MCF 10A (cell line): ENCODE measurements around the gene ARHGAP30. TPM values are rescaled to one million over a fixed set of nuclear protein-coding genes. Genes with fewer than 3 reads are reported as not detected.

Source experiments
- BruUV-seq: library from RNA; stranded (reverse); fragments of 400-500 nt; replicated peaks from 2 replicates; lab custom pipeline; 2021; lab: Mats Ljungman, UMichigan
- CTCF ChIA-PET: fragments of 300-600 bp; sonication (Branson Sonifier 250); formaldehyde crosslinking; extraction: SDS; loops from one replicate; lab custom pipeline; 2021; ENCODE audit warnings: antibody characterized with exemption, inconsistent platforms; lab: Yijun Ruan, JAX
- POLR2A ChIA-PET: fragments of 300-600, 350-650 bp; sonication (Branson Sonifier 250); formaldehyde crosslinking; extraction: SDS; loops from one replicate; lab custom pipeline; 2020; ENCODE audit warnings: antibody characterized with exemption, inconsistent platforms; lab: Yijun Ruan, JAX
- DNase-seq: peaks from one replicate; pipeline ENCODE4 v3.0.0-alpha.2; 2018; ENCODE audit not compliant: unreplicated experiment
- H3K27ac Mint-ChIP-seq: one replicate; pipeline ENCODE4 v1.8.0; 2022; ENCODE audit warnings: mild to moderate bottlenecking, low read depth, mixed read lengths; ENCODE audit not compliant: unreplicated experiment
- H3K27me3 Mint-ChIP-seq: one replicate; pipeline ENCODE4 v1.8.0; 2022; ENCODE audit warnings: mixed read lengths; ENCODE audit not compliant: insufficient read depth, unreplicated experiment
- H3K36me3 Mint-ChIP-seq: one replicate; pipeline ENCODE4 v1.8.0; 2022; ENCODE audit warnings: mild to moderate bottlenecking, moderate library complexity, mixed read lengths; ENCODE audit not compliant: insufficient read depth, unreplicated experiment
- H3K4me1 Mint-ChIP-seq: one replicate; pipeline ENCODE4 v1.8.0; 2022; ENCODE audit warnings: mixed read lengths; ENCODE audit not compliant: insufficient read depth, unreplicated experiment
- H3K4me3 Mint-ChIP-seq: one replicate; pipeline ENCODE4 v1.8.0; 2022; ENCODE audit warnings: mild to moderate bottlenecking, moderate library complexity, mixed read lengths; ENCODE audit not compliant: unreplicated experiment
- H3K9me3 Mint-ChIP-seq: one replicate; pipeline ENCODE4 v1.8.0; 2022; ENCODE audit warnings: mixed read lengths; ENCODE audit not compliant: unreplicated experiment
- CTCF ChIP-seq: fragments of 200-600 bp; IDR thresholded peaks from one replicate; pipeline ENCODE4 v1.8.0; 2022; ENCODE audit warnings: antibody characterized with exemption, mild to moderate bottlenecking; ENCODE audit not compliant: unreplicated experiment
- intact Hi-C: fragments of 100-400 bp; cut with micrococcal nuclease; formaldehyde crosslinking; loops from 2 replicates; pipeline ENCODE4 v1.14.1; 2022
- total RNA-seq: library from RNA; stranded (reverse); gene quantifications from 2 replicates; pipeline ENCODE4 v1.2.3, GENCODE V29; 2022

ARHGAP30 gene
- total RNA-seq, 1 experiment from 2014 or later, result 0.58 TPM

DNA sequence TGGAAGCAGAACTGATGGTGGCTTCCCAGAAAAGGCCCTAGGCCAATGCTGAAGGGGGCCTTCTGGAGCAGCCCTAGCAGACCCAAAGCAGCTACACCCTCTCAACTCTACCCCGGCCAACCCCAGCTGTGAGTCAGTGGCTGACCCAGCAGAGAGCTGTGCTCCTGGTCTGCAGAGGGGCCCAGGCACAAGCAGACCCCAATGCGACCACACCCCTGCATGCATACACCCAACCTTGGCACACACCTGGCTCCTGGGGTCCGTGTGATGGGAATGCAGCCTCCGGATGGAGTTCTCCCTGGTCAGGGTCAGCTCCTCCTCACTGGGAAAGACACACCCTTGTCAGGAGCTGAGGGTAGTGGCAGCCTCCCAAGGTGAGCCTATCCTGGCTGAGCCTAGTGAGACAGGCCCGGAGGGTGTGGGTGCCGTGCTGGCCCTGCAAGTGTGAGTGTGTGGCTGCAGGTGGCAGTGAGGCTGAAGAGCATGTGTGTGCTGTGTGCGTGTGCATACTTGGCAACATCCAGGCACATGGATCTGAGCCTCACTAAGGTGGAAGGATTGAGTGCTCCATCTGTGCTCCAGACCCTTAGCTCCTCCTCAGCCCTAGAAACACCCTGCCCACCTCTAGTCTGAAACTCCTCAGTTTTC is 3.9 kb upstream of the ARHGAP30 start:
- POLR2A ChIA-PET, result interaction anchor here (0.5 to 7.3 kb wide), 29 partner anchors 9 to 423 kb away, joined by 3 to 122 read pairs (median 6); partner anchors contain the start of genes DEDD, F11R, NIT1 and PFDN2
- Mint-ChIP-seq H3K4me1 (peaks cover 50% of the 10 kb centered on the region), H3K4me3 (peak overlapping the region; percentile 90), H3K9me3 (no peaks in the 10 kb centered on the region), H3K27me3 (no peaks in the 10 kb centered on the region), H3K27ac (peak overlapping the region; percentile 95), H3K36me3 (peaks cover 17% of the 10 kb centered on the region)
- CTCF ChIA-PET, result interaction anchor here (0.5 to 14.2 kb wide), 33 partner anchors 9 to 944 kb away, joined by 3 to 331 read pairs (median 4); partner anchors contain the start of genes F11R, KLHDC9 and USF1
- peak; percentile 27 for TF ChIP-seq CTCF
- intact Hi-C loops, result loop anchor here (1.0 to 2.0 kb wide), 5 partner anchors 10 to 80 kb away; partner anchors contain the start of gene DEDD
- BruUV-seq, result no TSS peak
- DNase-seq, result peak; percentile 95

- Mint-ChIP-seq H3K4me3 (peak overlapping the region; percentile 90), H3K27ac (peak overlapping the region; percentile 95), H3K36me3 (peaks cover 17% of the 10 kb centered on the region), H3K4me1 (peaks cover 51% of the 10 kb centered on the region), H3K27me3 (no peaks in the 10 kb centered on the region), H3K9me3 (no peaks in the 10 kb centered on the region)
- DNase-seq, result no peak
- BruUV-seq, result no TSS peak
- intact Hi-C loops, result loop anchor here (1.0 to 2.0 kb wide), 3 partner anchors 10 to 60 kb away; partner anchors contain the start of gene DEDD
- CTCF ChIA-PET, result interaction anchor here (0.6 to 14.2 kb wide), 32 partner anchors 7 to 769 kb away, joined by 3 to 331 read pairs (median 4); partner anchors contain the start of genes F11R, KLHDC9 and USF1
- POLR2A ChIA-PET, result interaction anchor here (0.7 to 7.3 kb wide), 19 partner anchors 8 to 121 kb away, joined by 3 to 122 read pairs (median 9); partner anchors contain the start of genes DEDD, F11R, NIT1 and PFDN2
- no peak for TF ChIP-seq CTCF
Observed at GRCh38 chr1:161072751-161073449, 3.2 kb upstream of the ARHGAP30 start.

DNA sequence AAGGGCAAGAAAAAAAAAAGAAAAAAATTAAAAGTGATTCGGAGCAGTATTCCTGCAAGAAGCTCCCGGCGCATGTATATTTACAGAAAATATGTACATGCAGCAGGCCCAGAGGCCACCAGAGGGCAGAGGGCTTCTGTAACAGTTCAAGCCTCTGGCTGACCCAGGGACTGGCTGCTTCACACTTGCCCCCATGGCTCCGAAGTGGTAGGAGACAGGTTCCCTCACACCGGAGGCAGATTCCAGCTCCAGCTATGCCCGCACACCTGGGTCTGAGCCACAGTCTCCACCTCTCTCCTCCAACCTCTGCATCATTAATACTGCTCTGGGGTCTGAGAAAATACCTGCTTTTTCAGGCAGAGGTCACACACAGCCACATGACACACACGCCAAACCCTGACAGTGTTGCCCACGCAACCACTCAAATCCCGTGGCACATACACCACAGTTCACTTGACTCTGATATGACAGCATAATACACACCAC is 2.2 kb upstream of the ARHGAP30 start:
- intact Hi-C loops, result loop anchor here (2.0 kb wide), 1 partner anchor 61 kb away; the partner anchor contains the start of gene DEDD
- ChIA-PET POLR2A (interaction anchor here (1.8 to 7.3 kb wide), 4 partner anchors 24 to 50 kb away, joined by 9 to 122 read pairs (median 16); partner anchors contain the start of genes F11R, KLHDC9 and USF1), CTCF (interaction anchor here (0.7 to 14.2 kb wide), 25 partner anchors 8 to 235 kb away, joined by 3 to 331 read pairs (median 5); partner anchors contain the start of genes ITLN2, KLHDC9 and USF1)
- peak; percentile 73 for DNase-seq
- no peaks in the 10 kb centered on the region for H3K27me3 Mint-ChIP-seq
- peaks cover 17% of the 10 kb centered on the region for H3K36me3 Mint-ChIP-seq
- no peaks in the 10 kb centered on the region for H3K9me3 Mint-ChIP-seq
- peak overlapping the region; percentile 46 for H3K27ac Mint-ChIP-seq
- H3K4me3 Mint-ChIP-seq, result peak overlapping the region; percentile 90
- H3K4me1 Mint-ChIP-seq, result peaks cover 51% of the 10 kb centered on the region
- BruUV-seq, result no TSS peak
- peak; percentile 87 for TF ChIP-seq CTCF
